A673 (cell line): Measurements from ENCODE around the gene ANKRD13B. TPM values are rescaled to one million over a fixed set of nuclear protein-coding genes. Genes with fewer than 3 reads are reported as not detected.

Source experiments
- BruUV-seq: library from RNA; stranded (reverse); fragments of 400-500 nt; replicated peaks from 2 replicates; lab custom pipeline; 2021; lab: Mats Ljungman, UMichigan
- CTCF ChIA-PET: fragments of 300-600 bp; sonication (Branson Sonifier 250); formaldehyde crosslinking; loops from one replicate; lab custom pipeline; 2022; ENCODE audit warnings: antibody characterized with exemption; lab: Charles Lee
- POLR2A ChIA-PET: fragments of 300-600 bp; sonication (Branson Sonifier 250); formaldehyde crosslinking; loops from one replicate; lab custom pipeline; 2022; ENCODE audit warnings: antibody characterized with exemption; ENCODE audit not compliant: low non-redundant PET; lab: Charles Lee
- DNase-seq: peaks from one replicate; pipeline ENCODE4 v3.0.0-alpha.2; 2015; ENCODE audit warnings: low spot score
- H3K27ac ChIP-seq: fragments of 200-600 bp; sonication (generic); 2 replicates; pipeline ENCODE4 v1.5.1; 2016; ENCODE audit warnings: mixed run types, low read depth, mild to moderate bottlenecking, mixed read lengths, antibody characterized with exemption, low read length; ENCODE audit not compliant: poor library complexity, severe bottlenecking
- H3K27me3 ChIP-seq: fragments of 200-600 bp; sonication (generic); replicated peaks from 2 replicates; pipeline ENCODE4 v1.6.1; 2017; ENCODE audit warnings: mixed run types, low read depth, mild to moderate bottlenecking, mixed read lengths, antibody characterized with exemption, low read length; ENCODE audit not compliant: insufficient read depth, poor library complexity
- H3K36me3 ChIP-seq: fragments of 200-600 bp; sonication (generic); 2 replicates; pipeline ENCODE4 v1.6.1; 2016; ENCODE audit warnings: mixed run types, mild to moderate bottlenecking, mixed read lengths, antibody characterized with exemption, low read length; ENCODE audit not compliant: insufficient read depth, poor library complexity, severe bottlenecking
- H3K4me1 ChIP-seq: fragments of 200-600 bp; sonication (generic); 2 replicates; pipeline ENCODE4 v1.6.1; 2017; ENCODE audit warnings: mixed run types, mild to moderate bottlenecking, mixed read lengths, antibody characterized with exemption, low read length; ENCODE audit not compliant: insufficient read depth, poor library complexity, severe bottlenecking
- H3K4me3 ChIP-seq: fragments of 200-600 bp; sonication (generic); 2 replicates; pipeline ENCODE4 v1.5.1; 2016; ENCODE audit warnings: low read depth, mixed run types, mild to moderate bottlenecking, mixed read lengths, low read length; ENCODE audit not compliant: poor library complexity, severe bottlenecking
- H3K9me3 ChIP-seq: fragments of 200-600 bp; sonication (generic); 2 replicates; pipeline ENCODE4 v1.6.1; 2016; ENCODE audit warnings: mixed run types, low read depth, mild to moderate bottlenecking, mixed read lengths, antibody characterized with exemption, low read length; ENCODE audit not compliant: poor library complexity, severe bottlenecking
- CTCF ChIP-seq: fragments of 300-800, 200-600 bp; sonication (generic); conservative IDR thresholded peaks from 2 replicates; pipeline ENCODE4 v1.5.1; 2017; ENCODE audit warnings: low read depth, mild to moderate bottlenecking, antibody characterized with exemption, low read length, moderate library complexity, mixed read lengths
- EZH2 ChIP-seq: fragments of 200-600 bp; sonication (generic); IDR thresholded peaks from 2 replicates; pipeline ENCODE4 v1.6.1; 2017; ENCODE audit warnings: borderline replicate concordance, low read depth, mild to moderate bottlenecking, mixed read lengths, antibody characterized with exemption, low read length; ENCODE audit not compliant: poor library complexity, severe bottlenecking
- intact Hi-C: fragments of 100-400 bp; cut with micrococcal nuclease; formaldehyde crosslinking; loops from one replicate; pipeline ENCODE4 v1.10.0; 2022; ENCODE audit not compliant: unreplicated experiment
- total RNA-seq: library from RNA; stranded (reverse); gene quantifications from 2 replicates; pipeline ENCODE4 v1.2.3, GENCODE V29; 2021

The ANKRD13B gene
- total RNA-seq, 1 experiment from 2014 or later = 81.5 TPM

GRCh38 chr17:29621751-29622194 lies 28.8 kb downstream of the ANKRD13B start:
- ChIA-PET CTCF (interaction anchor here (1.0 kb wide), 1 partner anchor 30 kb away, joined by 4 read pairs; no protein-coding TSS in a partner anchor), POLR2A (no interaction called here)
- Histone ChIP-seq H3K27me3 (no peaks in the 10 kb centered on the region), H3K9me3 (no peaks in the 10 kb centered on the region), H3K4me1 (peaks cover 38% of the 10 kb centered on the region), H3K36me3 (no peaks in the 10 kb centered on the region), H3K27ac (no peak overlapping the region), H3K4me3 (peak overlapping the region; percentile 76)
- TF ChIP-seq EZH2 (no peak), CTCF (no peak)
- no peak for DNase-seq
- intact Hi-C loops = loop anchor here (10.0 kb wide), 1 partner anchor 57 kb away; the partner anchor contains the start of genes ABHD15 and TP53I13
- no TSS peak for BruUV-seq

DNA sequence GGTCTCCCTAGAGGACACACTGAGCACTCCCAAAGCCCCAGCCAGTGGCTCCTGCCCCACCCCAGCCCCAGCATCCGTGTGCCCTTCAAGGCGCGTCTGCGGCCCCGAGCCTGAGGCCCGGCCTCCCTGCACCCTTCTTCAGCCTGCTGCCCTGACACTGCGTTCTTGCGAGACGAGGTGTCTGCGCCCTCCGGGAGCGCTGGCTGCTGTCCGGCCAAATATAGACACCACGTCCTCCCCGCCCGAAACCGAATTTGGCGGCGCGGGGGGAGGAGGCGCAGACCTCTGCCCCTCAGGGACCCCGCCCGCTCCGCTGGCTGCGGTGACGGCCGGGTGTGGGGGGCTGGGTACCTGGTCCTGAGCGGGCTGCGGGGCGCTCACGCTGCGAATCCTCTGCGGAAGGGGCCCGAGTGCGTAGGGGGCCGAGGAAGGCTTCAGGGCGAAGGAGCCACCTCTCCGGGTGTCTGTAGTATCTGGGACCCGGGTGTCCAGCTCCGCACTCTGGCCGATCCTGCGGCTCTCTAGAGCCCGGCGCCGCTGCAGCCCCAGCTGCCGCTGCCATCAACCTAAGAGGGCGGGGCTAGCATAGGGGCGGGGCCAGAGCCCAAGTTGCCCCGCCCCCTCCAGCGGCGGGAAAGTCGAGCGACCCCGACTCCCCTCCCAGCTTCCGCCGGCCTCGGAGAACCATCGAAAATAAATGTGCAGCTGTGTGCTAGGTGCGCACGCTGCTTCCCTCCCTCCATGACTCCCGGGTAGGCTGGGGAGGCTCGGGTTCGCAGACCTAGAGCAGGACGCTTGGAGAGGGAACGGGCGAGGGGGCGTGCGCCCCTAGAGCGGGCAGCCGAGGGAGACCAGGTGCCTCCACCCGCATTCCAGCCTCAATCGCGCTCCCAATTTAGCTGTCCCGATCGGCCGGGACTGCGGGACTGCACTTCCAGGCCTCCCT lies 29.7 kb downstream of the ANKRD13B start, which contains the start of gene CORO6:
Gene CORO6 (minus strand): TSS at position 576 of the 946 bp plus-strand sequence. CDS start 1,491 bp downstream, outside the sequence.
- CTCF ChIA-PET = no interaction called here
- Histone ChIP-seq H3K27me3 (no peaks in the 10 kb centered on the region), H3K4me1 (peaks cover 33% of the 10 kb centered on the region), H3K27ac (peak within 1 kb of the TSS; percentile 62), H3K9me3 (no peaks in the 10 kb centered on the region), H3K4me3 (peak within 1 kb of the TSS; percentile 76), H3K36me3 (no peaks in the 10 kb centered on the region)
- POLR2A ChIA-PET = no interaction called here
- intact Hi-C loops = loop anchor here (10.0 kb wide), 1 partner anchor 58 kb away; the partner anchor contains the start of genes ABHD15 and TP53I13
- peak; percentile 78 for DNase-seq
- TF ChIP-seq EZH2 (no peak), CTCF (no peak)
- BruUV-seq = no TSS peak

DNA sequence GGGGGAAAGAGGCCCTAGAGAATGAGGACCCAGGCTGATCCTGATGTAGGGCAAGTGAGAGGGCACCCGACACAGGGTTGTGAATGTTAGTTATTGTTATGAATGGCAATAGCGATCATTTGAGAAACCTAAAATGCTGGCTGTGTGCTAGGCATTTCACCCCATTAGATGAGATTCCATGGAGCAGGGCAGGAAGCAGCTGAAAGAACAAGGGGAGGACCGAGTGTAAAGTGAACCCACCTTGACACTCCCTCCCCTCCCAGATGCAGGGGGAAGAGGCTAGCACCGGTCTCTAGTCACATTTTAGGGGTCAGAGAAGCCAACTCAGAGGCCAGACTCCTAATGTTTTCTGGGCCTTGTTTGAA lies 30.3 kb downstream of the ANKRD13B start:
- Histone ChIP-seq H3K4me1 (peaks cover 33% of the 10 kb centered on the region), H3K27ac (peak overlapping the region; percentile 62), H3K36me3 (no peaks in the 10 kb centered on the region), H3K9me3 (no peaks in the 10 kb centered on the region), H3K27me3 (no peaks in the 10 kb centered on the region), H3K4me3 (peak overlapping the region; percentile 76)
- POLR2A ChIA-PET = no interaction called here
- intact Hi-C loops = loop anchor here (10.0 kb wide), 1 partner anchor 58 kb away; the partner anchor contains the start of genes ABHD15 and TP53I13
- no peak for TF ChIP-seq CTCF
- TF ChIP-seq EZH2 = no peak
- no TSS peak for BruUV-seq
- CTCF ChIA-PET = no interaction called here
- no peak for DNase-seq
